Karpas-422 (cell line): Measurements from ENCODE around the gene RGPD6. TPM values are rescaled to one million over a fixed set of nuclear protein-coding genes. Genes with fewer than 3 reads are reported as not detected.
"Not testable (repeated sequence)": the region's sequence is repeated elsewhere in the genome, so short reads cannot be mapped to it uniquely, and the experiment has no call there.

Experiments used
- DNase-seq: peaks from one replicate; pipeline ENCODE4 v3.0.0-alpha.2; 2015
- H2AFZ ChIP-seq: fragments of 200-600 bp; sonication (generic); 2 replicates; pipeline ENCODE4 v1.6.1; 2014; ENCODE audit warnings: antibody characterized with exemption, low read length, mixed read lengths
- H3K27ac ChIP-seq: fragments of 200-600 bp; sonication (generic); 2 replicates; pipeline ENCODE4 v1.5.1; 2014; ENCODE audit warnings: mild to moderate bottlenecking, low read length, moderate library complexity
- H3K27me3 ChIP-seq: fragments of 200-600 bp; sonication (generic); 2 replicates; pipeline ENCODE4 v1.6.1; 2014; ENCODE audit warnings: low read length, mixed read lengths
- H3K36me3 ChIP-seq: fragments of 200-600 bp; sonication (generic); 2 replicates; pipeline ENCODE4 v1.6.1; 2014; ENCODE audit warnings: low read length, mixed read lengths; ENCODE audit not compliant: insufficient read depth
- H3K4me1 ChIP-seq: fragments of 200-600 bp; sonication (generic); 2 replicates; pipeline ENCODE4 v1.6.1; 2014; ENCODE audit warnings: mild to moderate bottlenecking, low read length, mixed read lengths
- H3K4me2 ChIP-seq: fragments of 200-600 bp; sonication (generic); 2 replicates; pipeline ENCODE4 v1.6.1; 2014; ENCODE audit warnings: low read length, low read depth, mild to moderate bottlenecking; ENCODE audit not compliant: poor library complexity, severe bottlenecking
- H3K4me3 ChIP-seq: fragments of 200-600 bp; sonication (generic); 2 replicates; pipeline ENCODE4 v1.5.1; 2014; ENCODE audit warnings: mild to moderate bottlenecking, antibody characterized with exemption, low read length, mixed read lengths
- H3K79me2 ChIP-seq: fragments of 200-600 bp; sonication (generic); 2 replicates; pipeline ENCODE4 v1.6.1; 2014; ENCODE audit warnings: mild to moderate bottlenecking, low read length, mixed read lengths
- H3K9ac ChIP-seq: fragments of 200-600 bp; sonication (generic); 2 replicates; pipeline ENCODE4 v1.6.0; 2014; ENCODE audit warnings: low read length
- H3K9me2 ChIP-seq: fragments of 200-600 bp; sonication (generic), shearing (Covaris generic); replicated peaks from 2 replicates; pipeline ENCODE4 v1.6.0; 2014; ENCODE audit warnings: mild to moderate bottlenecking, low read length, moderate library complexity; ENCODE audit not compliant: insufficient read depth
- H3K9me3 ChIP-seq: fragments of 300-700, 200-600 bp; sonication (generic); 2 replicates; pipeline ENCODE4 v1.6.1; 2014; ENCODE audit warnings: low read length, mixed read lengths
- H4K20me1 ChIP-seq: fragments of 200-600 bp; sonication (generic); 2 replicates; pipeline ENCODE4 v1.6.1; 2014; ENCODE audit warnings: mild to moderate bottlenecking, antibody characterized with exemption, low read length, low read depth; ENCODE audit not compliant: insufficient read depth
- total RNA-seq: library from RNA; depleted of rRNA; stranded (reverse); fragments of >200 nt; shearing (Covaris generic); gene quantifications from 2 replicates; pipeline ENCODE4 v1.2.3, GENCODE V29; 2014; ENCODE audit warnings: low replicate concordance

Gene RGPD6
- total RNA-seq, 1 experiment from 2014 or later: 1.2 TPM

GRCh38 chr2:110603917-110604591, 27.0 kb upstream of the RGPD6 start:
- not testable (repeated sequence) for DNase-seq, H3K27ac ChIP-seq, H3K9ac ChIP-seq, H3K36me3 ChIP-seq, H2AFZ ChIP-seq, H3K9me2 ChIP-seq, H3K4me2 ChIP-seq, H3K79me2 ChIP-seq, H4K20me1 ChIP-seq, H3K9me3 ChIP-seq, H3K27me3 ChIP-seq, H3K4me1 ChIP-seq, H3K4me3 ChIP-seq

- H3K9ac ChIP-seq, H3K9me2 ChIP-seq, H2AFZ ChIP-seq, H3K9me3 ChIP-seq, H4K20me1 ChIP-seq, H3K27ac ChIP-seq, H3K36me3 ChIP-seq, H3K27me3 ChIP-seq, DNase-seq, H3K79me2 ChIP-seq, H3K4me1 ChIP-seq, H3K4me2 ChIP-seq, H3K4me3 ChIP-seq: not testable (repeated sequence)
Observed at GRCh38 chr2:110602139-110602538, 25.1 kb upstream of the RGPD6 start.

- not testable (repeated sequence) for H3K9ac ChIP-seq, H3K79me2 ChIP-seq, DNase-seq, H3K36me3 ChIP-seq, H3K9me2 ChIP-seq, H3K27ac ChIP-seq, H3K4me3 ChIP-seq, H3K27me3 ChIP-seq, H4K20me1 ChIP-seq, H3K9me3 ChIP-seq, H3K4me2 ChIP-seq, H3K4me1 ChIP-seq, H2AFZ ChIP-seq
Observed at GRCh38 chr2:110591973-110592372, 15.0 kb upstream of the RGPD6 start.

- DNase-seq, H3K4me3 ChIP-seq, H3K27me3 ChIP-seq, H4K20me1 ChIP-seq, H2AFZ ChIP-seq, H3K79me2 ChIP-seq, H3K9me2 ChIP-seq, H3K4me2 ChIP-seq, H3K9me3 ChIP-seq, H3K36me3 ChIP-seq, H3K4me1 ChIP-seq, H3K27ac ChIP-seq, H3K9ac ChIP-seq: not testable (repeated sequence)
Observed at GRCh38 chr2:110589677-110590330, 12.8 kb upstream of the RGPD6 start.

GRCh38 chr2:110588520-110588919, 11.5 kb upstream of the RGPD6 start:
- not testable (repeated sequence) for DNase-seq, H4K20me1 ChIP-seq, H3K9ac ChIP-seq, H3K4me2 ChIP-seq, H3K9me2 ChIP-seq, H3K9me3 ChIP-seq, H3K4me1 ChIP-seq, H2AFZ ChIP-seq, H3K36me3 ChIP-seq, H3K79me2 ChIP-seq, H3K27me3 ChIP-seq, H3K27ac ChIP-seq, H3K4me3 ChIP-seq

GRCh38 chr2:110579216-110579965, 2.4 kb upstream of the RGPD6 start:
- H3K36me3 ChIP-seq, H3K27ac ChIP-seq, H2AFZ ChIP-seq, H3K4me1 ChIP-seq, DNase-seq, H3K9me3 ChIP-seq, H4K20me1 ChIP-seq, H3K4me3 ChIP-seq, H3K79me2 ChIP-seq, H3K9ac ChIP-seq, H3K9me2 ChIP-seq, H3K27me3 ChIP-seq, H3K4me2 ChIP-seq: not testable (repeated sequence)

- not testable (repeated sequence) for H3K9me2 ChIP-seq, H3K4me3 ChIP-seq, H3K27ac ChIP-seq, H4K20me1 ChIP-seq, H2AFZ ChIP-seq, H3K4me2 ChIP-seq, H3K4me1 ChIP-seq, H3K36me3 ChIP-seq, DNase-seq, H3K9me3 ChIP-seq, H3K27me3 ChIP-seq, H3K9ac ChIP-seq, H3K79me2 ChIP-seq
Observed at GRCh38 chr2:110578429-110578828, 1.4 kb upstream of the RGPD6 start.

GRCh38 chr2:110499755-110500377, 77.2 kb downstream of the RGPD6 start:
- not testable (repeated sequence) for H3K9me2 ChIP-seq, H3K27ac ChIP-seq, H3K4me3 ChIP-seq, H2AFZ ChIP-seq, H3K27me3 ChIP-seq, H3K9me3 ChIP-seq, H4K20me1 ChIP-seq, H3K4me1 ChIP-seq, H3K9ac ChIP-seq, H3K36me3 ChIP-seq, DNase-seq, H3K79me2 ChIP-seq, H3K4me2 ChIP-seq
